ENCODE results near the gene LTB4R2. TPM values are rescaled to one million over a fixed set of nuclear protein-coding genes. Genes with fewer than 3 reads are reported as not detected.

Gene LTB4R2
- total RNA-seq, 4 donors from 2014 or later: 2.0 to 11.9 (median 6.4) TPM

DNA sequence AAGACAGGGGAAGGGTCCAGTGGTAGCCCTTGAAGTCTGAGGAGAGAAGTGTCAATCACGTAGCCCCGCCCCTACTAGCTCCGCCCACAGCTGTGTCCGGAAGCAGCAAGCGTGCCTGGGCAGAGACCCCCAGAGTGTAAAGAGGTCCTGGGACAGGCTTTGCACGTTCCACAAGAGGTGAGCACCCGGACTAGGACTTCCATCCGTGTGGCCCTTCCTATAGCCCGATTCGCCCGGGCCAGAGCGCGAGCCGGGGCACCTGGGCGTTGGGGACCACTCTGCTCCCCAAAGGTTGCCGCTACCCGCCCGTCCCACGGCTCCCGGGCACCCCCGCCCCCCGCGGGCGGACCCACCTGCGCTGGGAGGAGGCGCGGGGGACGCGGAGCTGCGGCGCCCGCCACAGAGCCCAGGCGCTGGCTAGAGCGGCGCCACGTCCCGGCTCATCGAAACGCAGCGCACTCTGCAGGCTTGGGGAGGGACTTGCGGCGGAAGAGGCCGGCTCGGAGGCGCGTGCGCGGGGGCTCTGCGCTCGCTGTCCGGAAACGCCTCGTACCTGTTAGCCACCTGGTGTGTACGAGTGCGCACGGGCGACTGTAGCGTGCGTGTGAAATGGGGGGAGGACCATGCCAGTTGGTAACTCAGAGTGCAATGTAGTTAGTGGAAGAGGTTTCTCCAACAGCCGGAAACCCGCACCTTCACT is 38.7 kb upstream of the LTB4R2 start, which contains the start of gene RABGGTA:
RABGGTA (minus strand) TSS at position 464 of the 700 bp plus-strand sequence. CDS start 482 bp downstream, outside the sequence.
- no peak for TF ChIP-seq CTCF (IDR thresholded peaks at IDR 0.05; ENCODE audit: low read depth)

DNA sequence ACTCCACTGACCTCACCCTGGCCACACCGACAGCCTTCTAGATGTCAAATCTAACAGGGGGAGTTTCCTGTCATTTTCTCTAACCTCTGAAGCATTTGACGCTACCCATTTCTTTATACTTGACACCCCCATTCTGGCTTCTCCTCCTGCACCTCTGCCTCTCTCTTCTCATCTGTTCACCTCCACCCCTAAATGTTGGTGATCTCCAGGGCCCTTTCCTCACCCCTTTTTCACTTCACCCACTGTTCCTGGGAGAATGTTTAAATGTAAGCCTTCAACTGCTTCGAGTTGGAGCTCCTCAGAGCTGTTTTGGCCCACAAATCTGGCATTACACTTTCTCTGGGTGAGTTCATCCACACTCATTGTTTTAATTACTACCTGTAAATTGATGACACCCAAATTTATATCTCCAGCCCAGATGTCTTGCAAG is 38.1 kb upstream of the LTB4R2 start:
- TF ChIP-seq CTCF (IDR thresholded peaks at IDR 0.05; ENCODE audit: low read depth): no peak

GRCh38 chr14:24272467-24272866 is 37.5 kb upstream of the LTB4R2 start:
- TF ChIP-seq CTCF (IDR thresholded peaks at IDR 0.05; ENCODE audit: low read depth): no peak

GRCh38 chr14:24273422-24273998 is 36.4 kb upstream of the LTB4R2 start:
- TF ChIP-seq CTCF (IDR thresholded peaks at IDR 0.05; ENCODE audit: low read depth): no peak

DNA sequence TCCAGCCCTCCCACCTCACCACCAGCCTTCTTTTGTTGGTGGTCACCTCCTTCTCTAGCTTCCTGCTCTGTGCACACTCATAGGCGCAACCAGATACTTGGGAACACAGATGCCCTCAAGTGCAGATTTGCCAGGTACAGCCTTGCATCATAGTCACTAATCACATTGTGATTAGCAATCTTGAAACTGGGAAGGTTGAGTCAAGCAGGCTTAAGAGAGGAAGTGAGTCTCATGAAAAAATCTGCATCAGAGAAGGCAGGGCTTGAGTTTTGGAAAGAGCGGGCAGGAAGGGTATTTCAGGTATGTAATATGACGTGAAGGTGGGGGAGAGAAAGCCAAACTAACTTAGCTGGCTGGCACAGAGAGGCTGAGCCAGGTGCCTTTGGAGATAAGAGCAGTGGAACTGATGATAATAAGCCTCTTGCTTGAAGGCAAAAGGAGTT is 35.8 kb upstream of the LTB4R2 start:
- TF ChIP-seq CTCF (IDR thresholded peaks at IDR 0.05; ENCODE audit: low read depth): no peak

DNA sequence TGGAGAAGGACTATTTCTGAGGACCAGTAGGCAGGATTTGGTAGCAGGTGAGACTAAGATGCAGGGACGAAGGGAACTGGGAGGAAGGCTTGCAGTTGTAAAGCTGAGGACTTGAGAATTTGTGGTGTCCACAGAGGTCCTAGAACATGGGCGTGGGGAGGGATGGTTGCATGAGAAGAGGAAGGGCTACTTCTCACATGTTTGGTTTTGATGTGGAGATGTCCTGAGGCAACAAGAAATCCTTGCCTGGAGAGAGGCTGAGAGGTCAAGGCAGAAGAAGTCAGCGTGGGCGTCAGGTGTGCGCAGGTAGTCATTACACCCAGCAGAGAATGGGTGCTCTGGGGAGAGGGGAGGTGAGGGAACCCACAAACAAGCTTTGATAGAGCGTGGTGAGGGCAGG is 32.9 kb upstream of the LTB4R2 start:
- no peak for TF ChIP-seq CTCF (IDR thresholded peaks at IDR 0.05; ENCODE audit: low read depth)

DNA sequence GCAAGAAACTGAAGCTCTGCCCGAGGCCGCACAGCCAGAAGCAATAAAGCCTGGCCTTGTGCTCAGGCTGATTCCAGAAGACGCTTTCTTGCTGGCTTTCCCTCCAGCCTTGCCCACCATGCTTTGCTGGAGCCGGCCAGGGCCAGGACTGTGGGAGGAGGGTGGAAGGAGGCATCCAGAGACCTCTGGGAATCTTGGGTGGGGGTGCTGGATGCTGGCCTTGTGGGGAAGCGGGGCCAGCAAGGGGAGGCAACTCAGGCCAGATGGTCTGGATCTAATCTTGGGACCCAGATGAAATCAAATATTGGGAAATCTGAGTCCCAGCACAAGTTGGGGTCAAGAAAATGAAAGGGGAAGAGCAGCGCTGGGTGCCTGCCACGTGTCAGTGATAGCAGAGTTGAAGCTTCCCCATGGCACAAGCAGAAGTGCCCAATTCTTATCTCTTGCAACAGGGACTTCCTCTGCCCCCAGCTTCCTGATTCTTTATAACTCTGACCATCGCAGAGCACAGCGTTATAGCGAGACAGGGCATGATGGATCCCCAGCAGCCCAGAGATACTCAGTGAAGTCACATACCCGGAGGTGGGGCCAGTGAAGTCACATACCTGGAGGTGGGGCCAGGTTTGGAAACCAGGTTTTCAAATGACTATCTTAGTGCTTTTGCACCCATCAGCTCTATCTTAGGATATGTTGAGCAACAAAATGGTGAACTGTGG is 32.2 kb upstream of the LTB4R2 start:
- TF ChIP-seq CTCF (IDR thresholded peaks at IDR 0.05; ENCODE audit: low read depth): no peak
